B cell (primary cell): ENCODE measurements around the gene HTT-AS. TPM values are rescaled to one million over a fixed set of nuclear protein-coding genes. Genes with fewer than 3 reads are reported as not detected.

ENCODE experiments used
- ATAC-seq: fragments of 200-7000 bp; cut with Tn5 transposase; one replicate; pipeline ENCODE4 v1.10.0; 2021; ENCODE audit warnings: low read depth, mild to moderate bottlenecking, moderate number of reproducible peaks, moderate library complexity
- CTCF ChIA-PET: fragments of 350-600 bp; sonication (Branson Sonifier 250); formaldehyde crosslinking; loops from one replicate; lab custom pipeline; 2021; ENCODE audit warnings: antibody characterized with exemption, inconsistent platforms; lab: Charles Lee
- POLR2A ChIA-PET: fragments of 350-600 bp; sonication (Branson Sonifier 250); formaldehyde crosslinking; loops from one replicate; lab custom pipeline; 2021; ENCODE audit warnings: antibody characterized with exemption; lab: Charles Lee
- DNase-seq: peaks from one replicate; pipeline ENCODE4 v3.0.0; 2013
- H2AFZ ChIP-seq: 2 replicates; pipeline ENCODE4 v1.6.1; 2012; ENCODE audit warnings: mild to moderate bottlenecking, low read depth, low read length; ENCODE audit not compliant: insufficient read depth, poor library complexity, severe bottlenecking
- H3K27ac ChIP-seq, 2 donors: 1 replicate in 1 of 2; 2 replicates in 1 of 2; pipeline ENCODE4 v1.5.1; 2012 to 2013; ENCODE audit warnings: low read length in 2 of 2, mild to moderate bottlenecking in 2 of 2, moderate library complexity in 1 of 2
- H3K27me3 ChIP-seq, 4 experiments: fragments of 200-600 bp in 1 of 4; sonication (generic) in 1 of 4; replicated peaks in 1 of 4; 1 replicate in 2 of 4; 2 replicates in 2 of 4; pipeline versions ENCODE4 v1.6.1 to v1.7.0; 2013 to 2016; ENCODE audit warnings: low read length in 3 of 4, mild to moderate bottlenecking in 2 of 4, mixed read lengths in 1 of 4, moderate library complexity in 1 of 4; ENCODE audit not compliant: insufficient read depth in 4 of 4, control insufficient read depth in 3 of 4; ENCODE audit errors: control extremely low read depth in 1 of 4
- H3K36me3 ChIP-seq, 2 experiments: replicated peaks in 1 of 2; 1 replicate in 1 of 2; 2 replicates in 1 of 2; pipeline versions ENCODE4 v1.6.1 to v1.7.1; 2013; ENCODE audit warnings: low read length in 1 of 2; ENCODE audit not compliant: insufficient read depth in 2 of 2, control insufficient read depth in 1 of 2; ENCODE audit errors: control extremely low read depth in 1 of 2, extremely low read depth in 1 of 2
- H3K4me1 ChIP-seq, 2 donors: fragments of 200-600 bp in 1 of 2; sonication (generic) in 1 of 2; 1 replicate in 1 of 2; 2 replicates in 1 of 2; pipeline versions ENCODE4 v1.5.1 to v1.6.1; 2013 to 2017; ENCODE audit warnings: low read length in 2 of 2; ENCODE audit not compliant: control insufficient read depth in 2 of 2, insufficient read depth in 2 of 2
- H3K4me2 ChIP-seq: replicated peaks from 2 replicates; pipeline ENCODE3; 2012; ENCODE audit warnings: mild to moderate bottlenecking, low read depth, low read length; ENCODE audit not compliant: poor library complexity, severe bottlenecking
- H3K4me3 ChIP-seq, 5 experiments: fragments of 200-600 bp in 1 of 5; sonication (generic) in 1 of 5; 1 replicate in 3 of 5; 2 replicates in 2 of 5; pipeline versions ENCODE4 v1.5.1 to v1.7.0; 2011 to 2016; ENCODE audit warnings: low read length in 4 of 5, mild to moderate bottlenecking in 4 of 5, low read depth in 2 of 5, control low read depth in 1 of 5, moderate library complexity in 1 of 5; ENCODE audit not compliant: insufficient read depth in 1 of 5; ENCODE audit errors: control extremely low read depth in 1 of 5, extremely low read depth in 1 of 5
- H3K79me2 ChIP-seq: fragments of 200-600 bp; sonication (generic); one replicate; pipeline ENCODE4 v1.6.0; 2016; ENCODE audit warnings: low read length; ENCODE audit not compliant: control insufficient read depth, insufficient read depth
- H3K9ac ChIP-seq: fragments of 200-600 bp; sonication (generic); 2 replicates; pipeline ENCODE4 v1.6.1; 2017; ENCODE audit warnings: mild to moderate bottlenecking, low read length, moderate library complexity
- H3K9me3 ChIP-seq, 3 donors: one replicate each; pipeline versions ENCODE4 v1.6.1 to v1.7.1; 2013; ENCODE audit warnings: low read length in 2 of 3; ENCODE audit not compliant: control insufficient read depth in 2 of 3, insufficient read depth in 1 of 3; ENCODE audit errors: control extremely low read depth in 1 of 3
- H4K20me1 ChIP-seq: 2 replicates; pipeline ENCODE4 v1.6.0; 2012; ENCODE audit warnings: mild to moderate bottlenecking, low read length; ENCODE audit not compliant: insufficient read depth, control insufficient read depth, poor library complexity, severe bottlenecking
- H3K27ac Mint-ChIP-seq: one replicate; pipeline ENCODE4 v1.8.0; 2021; ENCODE audit warnings: mixed read lengths
- H3K27me3 Mint-ChIP-seq: one replicate; pipeline ENCODE4 v1.8.0; 2021; ENCODE audit warnings: mixed read lengths
- H3K4me1 Mint-ChIP-seq: one replicate; pipeline ENCODE4 v1.8.0; 2021; ENCODE audit warnings: mixed read lengths
- H3K4me3 Mint-ChIP-seq: one replicate; pipeline ENCODE4 v1.8.0; 2021; ENCODE audit warnings: mixed read lengths
- H3K9me3 Mint-ChIP-seq: one replicate; pipeline ENCODE4 v1.8.0; 2022; ENCODE audit warnings: mixed read lengths; ENCODE audit not compliant: insufficient read depth
- CTCF ChIP-seq: fragments of 200-600 bp; IDR thresholded peaks from one replicate; pipeline ENCODE4 v1.8.0; 2022; ENCODE audit warnings: antibody characterized with exemption, mild to moderate bottlenecking
- EZH2 ChIP-seq: IDR thresholded peaks from 2 replicates; pipeline ENCODE4 v1.6.1; 2012; ENCODE audit warnings: borderline replicate concordance, low read depth, mild to moderate bottlenecking, moderate library complexity, low read length; ENCODE audit not compliant: insufficient read depth, poor library complexity, severe bottlenecking
- WGBS: methylation state at CpG from one replicate; pipeline ENCODE4 v1.1.5; 2013; ENCODE audit warnings: missing lambda C conversion rate; ENCODE audit not compliant: insufficient coverage; 5-methylcytosine and 5-hydroxymethylcytosine counted together
- intact Hi-C: fragments of 100-400 bp; cut with micrococcal nuclease; formaldehyde crosslinking; loops from one replicate; pipeline ENCODE4 v1.10.0; 2022
- polyA plus RNA-seq: library from polyadenylated mRNA; depleted of rRNA; stranded (reverse); fragments of >200 nt; gene quantifications from 2 replicates; pipeline ENCODE4 v1.2.3, GENCODE V29; 2012
- total RNA-seq, 2 donors: library from RNA; stranded (reverse); fragments of 120-200 nt in 1 of 2; gene quantifications; 1 replicate in 1 of 2; 2 replicates in 1 of 2; pipeline versions ENCODE4 v1.2.3 to v1.2.4, GENCODE V29; 2013 to 2022

The HTT-AS gene
- total and polyA plus RNA-seq, 2 donors (not counting 1 experiment from before 2014, with no cell fraction given), result 0.84 TPM; not detected in 1

DNA sequence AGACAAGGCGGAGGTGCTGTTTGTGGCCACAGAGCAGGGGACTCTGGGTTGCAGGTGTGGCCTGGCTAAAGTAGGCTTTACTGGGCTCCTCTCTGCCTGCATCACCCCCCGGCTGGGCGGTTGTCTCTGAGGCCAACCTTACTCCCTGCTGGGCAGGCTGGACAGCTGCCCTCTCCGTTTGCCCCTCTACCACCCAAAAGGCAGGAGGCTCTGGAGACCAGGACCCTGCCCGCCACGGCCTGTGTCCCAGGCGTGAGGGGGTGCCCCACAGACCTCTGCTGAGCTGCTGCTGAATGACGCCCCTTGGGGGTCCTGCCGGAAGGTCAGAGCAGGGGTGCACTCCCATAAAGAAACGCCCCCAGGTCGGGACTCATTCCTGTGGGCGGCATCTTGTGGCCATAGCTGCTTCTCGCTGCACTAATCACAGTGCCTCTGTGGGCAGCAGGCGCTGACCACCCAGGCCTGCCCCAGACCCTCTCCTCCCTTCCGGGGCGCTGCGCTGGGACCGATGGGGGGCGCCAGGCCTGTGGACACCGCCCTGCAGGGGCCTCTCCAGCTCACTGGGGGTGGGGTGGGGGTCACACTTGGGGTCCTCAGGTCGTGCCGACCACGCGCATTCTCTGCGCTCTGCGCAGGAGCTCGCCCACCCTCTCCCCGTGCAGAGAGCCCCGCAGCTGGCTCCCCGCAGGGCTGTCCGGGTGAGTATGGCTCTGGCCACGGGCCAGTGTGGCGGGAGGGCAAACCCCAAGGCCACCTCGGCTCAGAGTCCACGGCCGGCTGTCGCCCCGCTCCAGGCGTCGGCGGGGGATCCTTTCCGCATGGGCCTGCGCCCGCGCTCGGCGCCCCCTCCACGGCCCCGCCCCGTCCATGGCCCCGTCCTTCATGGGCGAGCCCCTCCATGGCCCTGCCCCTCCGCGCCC, 920 bp downstream of the HTT-AS start:
- peak overlapping the region; percentile 43 to 57 for H3K27ac ChIP-seq
- no peaks in the 10 kb centered on the region for H3K27me3 ChIP-seq
- intact Hi-C loops, result loop anchor here (1.0 to 10.0 kb wide), 5 partner anchors 26 to 1489 kb away; partner anchors contain the start of genes ADD1, GRK4, NOP14 and TNIP2
- TF ChIP-seq CTCF (no peak), EZH2 (no peak)
- H2AFZ ChIP-seq, result peak overlapping the region; percentile 77
- no peaks in the 10 kb centered on the region for H3K9me3 Mint-ChIP-seq
- DNase-seq (peak; percentile 39), ATAC-seq (no peak)
- ChIA-PET POLR2A (interaction anchor here (0.6 kb wide), 3 partner anchors 12 to 423 kb away, joined by 3 to 4 read pairs (median 3); no protein-coding TSS in a partner anchor), CTCF (interaction anchor here (1.1 kb wide), 2 partner anchors 14 to 27 kb away, joined by 3 to 4 read pairs; no protein-coding TSS in a partner anchor)
- H3K9me3 ChIP-seq, result no peaks in the 10 kb centered on the region
- peaks cover 26% of the 10 kb centered on the region for H3K4me1 Mint-ChIP-seq
- WGBS, result 18% methylated on average over 48 of the region's 54 CpGs
- H3K4me1 ChIP-seq, result peaks cover 32 to 43% of the 10 kb centered on the region in 2 donors
- H3K27ac Mint-ChIP-seq, result no peak overlapping the region
- no peaks in the 10 kb centered on the region for H3K27me3 Mint-ChIP-seq
- H3K36me3 ChIP-seq, result no peaks in the 10 kb centered on the region
- H4K20me1 ChIP-seq, result peaks cover 17% of the 10 kb centered on the region
- H3K9ac ChIP-seq, result peak overlapping the region; percentile 70
- peak overlapping the region in 4 of 5 experiments; percentile 58 to 71 (median 64) for H3K4me3 ChIP-seq
- H3K4me2 ChIP-seq, result peak overlapping the region; percentile 86
- H3K79me2 ChIP-seq, result peaks cover 27% of the 10 kb centered on the region
- peak overlapping the region; percentile 95 for H3K4me3 Mint-ChIP-seq
